A673 (cell line): Measurements from ENCODE around the gene SLC25A45. TPM values are rescaled to one million over a fixed set of nuclear protein-coding genes. Genes with fewer than 3 reads are reported as not detected.

Experiments
- BruUV-seq: library from RNA; stranded (reverse); fragments of 400-500 nt; replicated peaks from 2 replicates; lab custom pipeline; 2021; lab: Mats Ljungman, UMichigan
- CTCF ChIA-PET: fragments of 300-600 bp; sonication (Branson Sonifier 250); formaldehyde crosslinking; loops from one replicate; lab custom pipeline; 2022; ENCODE audit warnings: antibody characterized with exemption; lab: Charles Lee
- POLR2A ChIA-PET: fragments of 300-600 bp; sonication (Branson Sonifier 250); formaldehyde crosslinking; loops from one replicate; lab custom pipeline; 2022; ENCODE audit warnings: antibody characterized with exemption; ENCODE audit not compliant: low non-redundant PET; lab: Charles Lee
- DNase-seq: peaks from one replicate; pipeline ENCODE4 v3.0.0-alpha.2; 2015; ENCODE audit warnings: low spot score
- H3K27ac ChIP-seq: fragments of 200-600 bp; sonication (generic); 2 replicates; pipeline ENCODE4 v1.5.1; 2016; ENCODE audit warnings: mixed run types, low read depth, mild to moderate bottlenecking, mixed read lengths, antibody characterized with exemption, low read length; ENCODE audit not compliant: poor library complexity, severe bottlenecking
- H3K27me3 ChIP-seq: fragments of 200-600 bp; sonication (generic); replicated peaks from 2 replicates; pipeline ENCODE4 v1.6.1; 2017; ENCODE audit warnings: mixed run types, low read depth, mild to moderate bottlenecking, mixed read lengths, antibody characterized with exemption, low read length; ENCODE audit not compliant: insufficient read depth, poor library complexity
- H3K36me3 ChIP-seq: fragments of 200-600 bp; sonication (generic); 2 replicates; pipeline ENCODE4 v1.6.1; 2016; ENCODE audit warnings: mixed run types, mild to moderate bottlenecking, mixed read lengths, antibody characterized with exemption, low read length; ENCODE audit not compliant: insufficient read depth, poor library complexity, severe bottlenecking
- H3K4me1 ChIP-seq: fragments of 200-600 bp; sonication (generic); 2 replicates; pipeline ENCODE4 v1.6.1; 2017; ENCODE audit warnings: mixed run types, mild to moderate bottlenecking, mixed read lengths, antibody characterized with exemption, low read length; ENCODE audit not compliant: insufficient read depth, poor library complexity, severe bottlenecking
- H3K4me3 ChIP-seq: fragments of 200-600 bp; sonication (generic); 2 replicates; pipeline ENCODE4 v1.5.1; 2016; ENCODE audit warnings: low read depth, mixed run types, mild to moderate bottlenecking, mixed read lengths, low read length; ENCODE audit not compliant: poor library complexity, severe bottlenecking
- H3K9me3 ChIP-seq: fragments of 200-600 bp; sonication (generic); 2 replicates; pipeline ENCODE4 v1.6.1; 2016; ENCODE audit warnings: mixed run types, low read depth, mild to moderate bottlenecking, mixed read lengths, antibody characterized with exemption, low read length; ENCODE audit not compliant: poor library complexity, severe bottlenecking
- CTCF ChIP-seq: fragments of 300-800, 200-600 bp; sonication (generic); conservative IDR thresholded peaks from 2 replicates; pipeline ENCODE4 v1.5.1; 2017; ENCODE audit warnings: low read depth, mild to moderate bottlenecking, antibody characterized with exemption, low read length, moderate library complexity, mixed read lengths
- EZH2 ChIP-seq: fragments of 200-600 bp; sonication (generic); IDR thresholded peaks from 2 replicates; pipeline ENCODE4 v1.6.1; 2017; ENCODE audit warnings: borderline replicate concordance, low read depth, mild to moderate bottlenecking, mixed read lengths, antibody characterized with exemption, low read length; ENCODE audit not compliant: poor library complexity, severe bottlenecking
- intact Hi-C: fragments of 100-400 bp; cut with micrococcal nuclease; formaldehyde crosslinking; loops from one replicate; pipeline ENCODE4 v1.10.0; 2022; ENCODE audit not compliant: unreplicated experiment
- total RNA-seq: library from RNA; stranded (reverse); gene quantifications from 2 replicates; pipeline ENCODE4 v1.2.3, GENCODE V29; 2021

The SLC25A45 gene
- total RNA-seq, 1 experiment from 2014 or later: 5.3 TPM

- intact Hi-C loops: no loop called here
- POLR2A ChIA-PET: no interaction called here
- TF ChIP-seq EZH2 (no peak), CTCF (no peak)
- BruUV-seq: no TSS peak
- CTCF ChIA-PET: no interaction called here
- Histone ChIP-seq H3K4me3 (no peak overlapping the region), H3K27ac (peak overlapping the region; percentile 30), H3K9me3 (no peaks in the 10 kb centered on the region), H3K27me3 (no peaks in the 10 kb centered on the region), H3K36me3 (peaks cover 52% of the 10 kb centered on the region), H3K4me1 (no peaks in the 10 kb centered on the region)
- DNase-seq: no peak
Observed at GRCh38 chr11:65400307-65401072, 18.0 kb upstream of the SLC25A45 start.

GRCh38 chr11:65399845-65400244, 17.4 kb upstream of the SLC25A45 start:
- no peaks in the 10 kb centered on the region for H3K9me3 ChIP-seq
- H3K4me3 ChIP-seq: no peak overlapping the region
- ChIA-PET CTCF (no interaction called here), POLR2A (no interaction called here)
- H3K27me3 ChIP-seq: no peaks in the 10 kb centered on the region
- no TSS peak for BruUV-seq
- intact Hi-C loops: no loop called here
- H3K27ac ChIP-seq: peak overlapping the region; percentile 30
- no peak for DNase-seq
- peaks cover 46% of the 10 kb centered on the region for H3K36me3 ChIP-seq
- H3K4me1 ChIP-seq: no peaks in the 10 kb centered on the region
- TF ChIP-seq CTCF: no peak

- no peak for DNase-seq
- no peak for TF ChIP-seq EZH2
- TF ChIP-seq CTCF: no peak
- Histone ChIP-seq H3K4me3 (no peak overlapping the region), H3K27me3 (no peaks in the 10 kb centered on the region), H3K4me1 (no peaks in the 10 kb centered on the region), H3K36me3 (peaks cover 47% of the 10 kb centered on the region), H3K9me3 (no peaks in the 10 kb centered on the region), H3K27ac (no peak overlapping the region)
- intact Hi-C loops: no loop called here
- BruUV-seq: no TSS peak
- ChIA-PET CTCF (no interaction called here), POLR2A (interaction anchor here (0.7 kb wide), 1 partner anchor 19 kb away, joined by 11 read pairs; no protein-coding TSS in a partner anchor)
Observed at GRCh38 chr11:65399249-65399648, 16.8 kb upstream of the SLC25A45 start.
